Testis (tissue), 2 donors: ENCODE measurements around the gene MAOA.

Source experiments
- CTCF ChIP-seq, 3 experiments: fragments of 450-650 bp in 2 of 3; fragments of 200-600 bp in 1 of 3; sonication (generic) in 1 of 3; IDR thresholded peaks; one replicate each; pipeline ENCODE4 v1.5.1; 2016 to 2019; ENCODE audit warnings: antibody characterized with exemption in 3 of 3, mild to moderate bottlenecking in 2 of 3, moderate library complexity in 1 of 3
- POLR2A ChIP-seq: fragments of 450-650 bp; IDR thresholded peaks from one replicate; pipeline ENCODE4 v1.6.1; 2017; ENCODE audit warnings: antibody characterized with exemption, mild to moderate bottlenecking, moderate library complexity

GRCh38 chrX:43627147-43627546 lies 29.0 kb upstream of the MAOA start:
- TF ChIP-seq CTCF (IDR thresholded peaks at IDR 0.05), result no peak
- TF ChIP-seq POLR2A, result no peak
